H9 (cell line): ENCODE results near the gene AGMAT. TPM values are rescaled to one million over a fixed set of nuclear protein-coding genes. Genes with fewer than 3 reads are reported as not detected.

Source experiments
- DNase-seq: peaks from one replicate; pipeline ENCODE4 v3.0.0-alpha.2; 2017
- H2AFZ ChIP-seq: one replicate; pipeline ENCODE4 v1.6.1; 2013; ENCODE audit warnings: mild to moderate bottlenecking, low read length, control low read depth, moderate library complexity
- H2AK5ac ChIP-seq: 2 replicates; pipeline ENCODE4 v1.6.1; 2013; ENCODE audit warnings: low read length, control low read depth, mixed read lengths; ENCODE audit not compliant: insufficient read length
- H2BK120ac ChIP-seq: one replicate; pipeline ENCODE4 v1.6.1; 2013; ENCODE audit warnings: low read depth, mild to moderate bottlenecking, low read length, control low read depth, inconsistent platforms; ENCODE audit not compliant: poor library complexity, severe bottlenecking
- H2BK12ac ChIP-seq: 2 replicates; pipeline ENCODE4 v1.6.1; 2013; ENCODE audit warnings: low read length, control low read depth, mixed read lengths, low read depth; ENCODE audit not compliant: insufficient read length
- H2BK15ac ChIP-seq: 2 replicates; pipeline ENCODE4 v1.6.1; 2013; ENCODE audit warnings: low read depth, low read length, control low read depth
- H2BK20ac ChIP-seq: one replicate; pipeline ENCODE4 v1.6.1; 2013; ENCODE audit warnings: low read depth, mild to moderate bottlenecking, low read length, control low read depth, inconsistent platforms; ENCODE audit not compliant: poor library complexity, severe bottlenecking
- H2BK5ac ChIP-seq: 2 replicates; pipeline ENCODE4 v1.6.1; 2013; ENCODE audit warnings: low read length, control low read depth, mixed read lengths; ENCODE audit not compliant: insufficient read length
- H3K14ac ChIP-seq: 2 replicates; pipeline ENCODE4 v1.6.1; 2013; ENCODE audit warnings: low read length, control low read depth; ENCODE audit not compliant: insufficient read depth
- H3K18ac ChIP-seq: 2 replicates; pipeline ENCODE4 v1.6.1; 2013; ENCODE audit warnings: low read depth, mild to moderate bottlenecking, mixed read lengths, low read length, control low read depth; ENCODE audit not compliant: insufficient read length
- H3K23ac ChIP-seq: 2 replicates; pipeline ENCODE4 v1.6.1; 2013; ENCODE audit warnings: low read length, control low read depth, mixed read lengths, low read depth; ENCODE audit not compliant: insufficient read length
- H3K23me2 ChIP-seq: 2 replicates; pipeline ENCODE4 v1.6.1; 2013; ENCODE audit warnings: low read depth, mild to moderate bottlenecking, mixed read lengths, low read length, control low read depth; ENCODE audit not compliant: insufficient read length, poor library complexity, severe bottlenecking
- H3K27ac ChIP-seq: 2 replicates; pipeline ENCODE4 v1.5.1; 2013; ENCODE audit warnings: low read length, control low read depth, mixed read lengths, low read depth; ENCODE audit not compliant: insufficient read length
- H3K27me3 ChIP-seq: 2 replicates; pipeline ENCODE4 v1.6.1; 2013; ENCODE audit warnings: low read length, control low read depth, inconsistent platforms; ENCODE audit not compliant: insufficient read depth
- H3K4ac ChIP-seq: 2 replicates; pipeline ENCODE4 v1.6.1; 2013; ENCODE audit warnings: low read depth, mild to moderate bottlenecking, control low read depth, inconsistent platforms, low read length, moderate library complexity
- H3K4me1 ChIP-seq: 2 replicates; pipeline ENCODE4 v1.6.1; 2013; ENCODE audit warnings: low read length, control low read depth, inconsistent platforms; ENCODE audit not compliant: insufficient read depth
- H3K4me2 ChIP-seq: 2 replicates; pipeline ENCODE4 v1.6.1; 2013; ENCODE audit warnings: low read length, control low read depth, mixed read lengths; ENCODE audit not compliant: insufficient read length, insufficient read depth
- H3K56ac ChIP-seq: 2 replicates; pipeline ENCODE4 v1.6.1; 2013; ENCODE audit warnings: low read depth, mild to moderate bottlenecking, mixed read lengths, low read length, control low read depth; ENCODE audit not compliant: insufficient read length
- H3K79me1 ChIP-seq: 2 replicates; pipeline ENCODE4 v1.6.1; 2013; ENCODE audit warnings: low read depth, mild to moderate bottlenecking, moderate library complexity, low read length, control low read depth, inconsistent platforms; ENCODE audit not compliant: insufficient read depth, poor library complexity, severe bottlenecking
- H3K79me2 ChIP-seq: 2 replicates; pipeline ENCODE4 v1.6.1; 2013; ENCODE audit warnings: low read length, control low read depth, inconsistent platforms; ENCODE audit not compliant: insufficient read depth
- H3K9ac ChIP-seq: 2 replicates; pipeline ENCODE4 v1.6.1; 2013; ENCODE audit warnings: low read length, control low read depth, mixed read lengths; ENCODE audit not compliant: insufficient read length; ENCODE audit errors: extremely low read depth
- H3K9me3 ChIP-seq: one replicate; pipeline ENCODE4 v1.6.1; 2013; ENCODE audit warnings: low read depth, low read length, inconsistent platforms; ENCODE audit not compliant: control insufficient read depth
- H3T11ph ChIP-seq: one replicate; pipeline ENCODE4 v1.6.1; 2013; ENCODE audit warnings: mild to moderate bottlenecking, low read length, control low read depth, inconsistent platforms
- H4K20me1 ChIP-seq: one replicate; pipeline ENCODE4 v1.6.1; 2013; ENCODE audit not compliant: control insufficient read depth, insufficient read length, insufficient read depth
- H4K5ac ChIP-seq: 2 replicates; pipeline ENCODE4 v1.6.1; 2013; ENCODE audit warnings: low read depth, mild to moderate bottlenecking, mixed read lengths, low read length, control low read depth; ENCODE audit not compliant: insufficient read length
- H4K8ac ChIP-seq: replicated peaks from 2 replicates; pipeline ENCODE4 v1.6.1; 2013; ENCODE audit warnings: low read length, control low read depth, mixed read lengths, low read depth; ENCODE audit not compliant: insufficient read length
- H4K91ac ChIP-seq: 2 replicates; pipeline ENCODE4 v1.6.1; 2013; ENCODE audit warnings: low read depth, mild to moderate bottlenecking, moderate library complexity, mixed read lengths, low read length, control low read depth; ENCODE audit not compliant: insufficient read length
- H3K27ac Mint-ChIP-seq, 3 experiments: 2 replicates in 2 of 3; 3 replicates in 1 of 3; pipeline ENCODE4 v1.8.0; 2020 to 2021; ENCODE audit warnings: mixed read lengths in 3 of 3, mild to moderate bottlenecking in 1 of 3, moderate library complexity in 1 of 3
- H3K27me3 Mint-ChIP-seq: 2 replicates; pipeline ENCODE4 v1.8.0; 2021; ENCODE audit warnings: low read depth, mild to moderate bottlenecking, moderate library complexity, mixed read lengths
- H3K36me3 Mint-ChIP-seq, 3 experiments: 2 replicates in 2 of 3; 3 replicates in 1 of 3; pipeline ENCODE4 v1.8.0; 2020 to 2021; ENCODE audit warnings: low read depth in 3 of 3, mixed read lengths in 3 of 3; ENCODE audit not compliant: insufficient read depth in 1 of 3
- H3K4me1 Mint-ChIP-seq, 2 experiments: 2 replicates each; pipeline ENCODE4 v1.8.0; 2020; ENCODE audit warnings: mixed read lengths in 2 of 2
- H3K4me3 Mint-ChIP-seq, 2 experiments: 2 replicates in 1 of 2; 3 replicates in 1 of 2; pipeline ENCODE4 v1.8.0; 2020 to 2021; ENCODE audit warnings: mild to moderate bottlenecking in 2 of 2, mixed read lengths in 2 of 2, moderate library complexity in 1 of 2
- H3K9me3 Mint-ChIP-seq, 2 experiments: 2 replicates in 1 of 2; 3 replicates in 1 of 2; pipeline ENCODE4 v1.8.0; 2020; ENCODE audit warnings: mild to moderate bottlenecking in 2 of 2, mixed read lengths in 2 of 2, moderate library complexity in 1 of 2
- CTCF ChIP-seq: fragments of 200-600 bp; sonication (generic); conservative IDR thresholded peaks from 3 replicates; pipeline ENCODE4 v1.8.0; 2021; ENCODE audit warnings: antibody characterized with exemption, mild to moderate bottlenecking
- WGBS: extraction: QIAGEN DNeasy Blood & Tissue Kit; methylation state at CpG from one replicate; pipeline ENCODE4 v1.1.7; 2013; ENCODE audit warnings: missing lambda C conversion rate, low lambda C conversion rate, mixed read lengths; ENCODE audit not compliant: insufficient read length; ENCODE audit errors: extremely low coverage; 5-methylcytosine and 5-hydroxymethylcytosine counted together
- total RNA-seq: library from RNA; stranded (reverse); gene quantifications from 2 replicates; pipeline ENCODE4 v1.2.1, GENCODE V29; 2021

The AGMAT gene
- total RNA-seq, 1 experiment from 2014 or later = 4.0 TPM

GRCh38 chr1:15543589-15544568, 41.0 kb downstream of the AGMAT start:
- Histone ChIP-seq H3K4me2 (no peak overlapping the region), H4K20me1 (no peaks in the 10 kb centered on the region), H3K14ac (no peak overlapping the region), H3K56ac (no peak overlapping the region), H2BK15ac (no peak overlapping the region), H3K27ac (no peak overlapping the region), H2AFZ (no peak overlapping the region), H2BK12ac (no peak overlapping the region), H3K4ac (no peak overlapping the region), H3K18ac (no peak overlapping the region), H3T11ph (no peak overlapping the region), H3K79me1 (no peaks in the 10 kb centered on the region), H4K5ac (no peak overlapping the region), H3K79me2 (no peaks in the 10 kb centered on the region), H3K23ac (no peak overlapping the region), H3K27me3 (no peaks in the 10 kb centered on the region), H2BK20ac (no peak overlapping the region), H3K23me2 (no peaks in the 10 kb centered on the region), H4K8ac (no peak overlapping the region), H3K9ac (no peak overlapping the region), H2BK5ac (no peak overlapping the region), H4K91ac (no peak overlapping the region), H2BK120ac (no peak overlapping the region), H3K4me1 (no peaks in the 10 kb centered on the region), H3K9me3 (no peaks in the 10 kb centered on the region), H2AK5ac (no peak overlapping the region)
- H3K4me3 Mint-ChIP-seq = no peak overlapping the region
- no peak overlapping the region; a peak in 2 of 7 replicates for H3K27ac Mint-ChIP-seq
- no peak for DNase-seq
- WGBS = no CpG with 5 or more reads among the region's 12 CpGs
- no peak for TF ChIP-seq CTCF
- H3K4me1 Mint-ChIP-seq = no peaks in the 10 kb centered on the region
- no peaks in the 10 kb centered on the region for H3K9me3 Mint-ChIP-seq
- peaks cover 15 to 65% (median 38%) of the 10 kb centered on the region in 3 experiments; a peak in 6 of 7 replicates for H3K36me3 Mint-ChIP-seq
- H3K27me3 Mint-ChIP-seq = no peaks in the 10 kb centered on the region
